ENCODE measurements around the gene ELK3.

Gene ELK3

GRCh38 chr12:96171905-96172304 is 22.3 kb upstream of the ELK3 start:
- Histone ChIP-seq H3K27ac (no peak overlapping the region), H3K4me3 (no peak overlapping the region)
- DNase-seq (ENCODE audit: low spot score), result no peak
- no peak for TF ChIP-seq CTCF (IDR thresholded peaks at IDR 0.05)

- H3K27ac ChIP-seq, result no peak overlapping the region
- no peak for DNase-seq (ENCODE audit: low spot score)
- no peak for TF ChIP-seq CTCF (IDR thresholded peaks at IDR 0.05)
- no peak overlapping the region for H3K4me3 ChIP-seq
These were observed 21.2 kb upstream of the ELK3 start for GRCh38 chr12:96172981-96173380.

- no peak for DNase-seq (ENCODE audit: low spot score)
- no peak overlapping the region for H3K27ac ChIP-seq
- no peak for TF ChIP-seq CTCF (IDR thresholded peaks at IDR 0.05)
These were observed 17.6 kb upstream of the ELK3 start for GRCh38 chr12:96176575-96176974.

GRCh38 chr12:96177013-96177412 is 17.2 kb upstream of the ELK3 start:
- TF ChIP-seq CTCF (IDR thresholded peaks at IDR 0.05), result no peak
- no peak overlapping the region for H3K4me3 ChIP-seq
- DNase-seq (ENCODE audit: low spot score), result no peak
- H3K27ac ChIP-seq, result no peak overlapping the region

More at GRCh38 chr12:96176575-96176974, 17.6 kb upstream of the ELK3 start:
- no peak overlapping the region for H3K4me3 ChIP-seq

- Histone ChIP-seq H3K4me3 (no peak overlapping the region), H3K27ac (no peak overlapping the region)
- no peak for DNase-seq (ENCODE audit: low spot score)
- TF ChIP-seq CTCF (IDR thresholded peaks at IDR 0.05), result no peak
These were observed 10.3 kb upstream of the ELK3 start for GRCh38 chr12:96183734-96184370.

- no peak for DNase-seq (ENCODE audit: low spot score)
- Histone ChIP-seq H3K4me3 (no peak overlapping the region), H3K27ac (no peak overlapping the region)
- no peak for TF ChIP-seq CTCF (IDR thresholded peaks at IDR 0.05)
These were observed 8.3 kb upstream of the ELK3 start for GRCh38 chr12:96185914-96186313.

GRCh38 chr12:96186607-96187301 is 7.4 kb upstream of the ELK3 start:
- no peak overlapping the region for H3K4me3 ChIP-seq
- H3K27ac ChIP-seq, result no peak overlapping the region
- peak; percentile 5 for DNase-seq (ENCODE audit: low spot score)
- no peak for TF ChIP-seq CTCF (IDR thresholded peaks at IDR 0.05)
